Measurements from ENCODE around the gene SCN7A.
"Not testable (repeated sequence)": the region's sequence is repeated elsewhere in the genome, so short reads cannot be mapped to it uniquely, and the experiment has no call there.

SCN7A gene

GRCh38 chr2:166388481-166389070 is 105.5 kb downstream of the SCN7A start:
- no peak for DNase-seq

DNA sequence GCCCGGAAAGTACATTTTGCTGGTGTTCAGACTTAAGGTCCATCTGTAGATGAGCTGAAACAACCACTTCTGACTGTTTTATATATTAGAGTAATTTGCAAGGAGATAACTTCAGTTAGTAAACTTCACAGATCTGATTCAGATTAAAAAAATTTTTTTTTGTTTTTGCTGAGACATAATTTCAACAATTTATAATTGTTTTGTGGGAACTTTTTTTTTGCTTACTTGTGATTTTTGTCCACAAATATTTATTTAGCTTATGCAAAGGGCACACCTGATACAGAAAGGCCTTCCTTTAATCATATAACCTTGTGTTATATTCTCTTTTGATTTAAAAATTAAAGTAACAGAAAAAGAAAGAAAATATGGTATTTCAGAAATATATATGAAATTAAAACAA is 108.7 kb downstream of the SCN7A start:
- no peak for DNase-seq

DNA sequence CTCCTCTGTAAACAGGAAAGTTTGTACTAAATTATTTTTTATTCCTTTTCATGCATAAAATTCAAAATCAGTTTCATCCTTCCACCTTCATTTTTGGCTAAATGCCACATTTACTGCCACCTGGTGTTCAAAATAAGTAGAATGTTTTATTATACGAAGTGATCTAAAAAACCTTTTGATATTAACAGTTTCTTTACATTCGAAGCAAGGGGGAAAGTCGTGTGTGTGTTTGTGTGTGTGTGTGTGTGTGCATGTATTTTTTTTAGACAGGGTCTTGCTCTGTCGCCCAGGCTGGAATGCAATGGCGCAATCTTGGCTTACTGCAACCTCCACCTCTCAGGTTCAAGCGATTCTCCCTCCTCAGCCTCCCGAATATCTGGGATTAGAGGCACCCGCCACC is 109.3 kb downstream of the SCN7A start:
- no peak for DNase-seq

- no peak for DNase-seq
Measured at GRCh38 chr2:166382448-166382847, 111.6 kb downstream of the SCN7A start.

DNA sequence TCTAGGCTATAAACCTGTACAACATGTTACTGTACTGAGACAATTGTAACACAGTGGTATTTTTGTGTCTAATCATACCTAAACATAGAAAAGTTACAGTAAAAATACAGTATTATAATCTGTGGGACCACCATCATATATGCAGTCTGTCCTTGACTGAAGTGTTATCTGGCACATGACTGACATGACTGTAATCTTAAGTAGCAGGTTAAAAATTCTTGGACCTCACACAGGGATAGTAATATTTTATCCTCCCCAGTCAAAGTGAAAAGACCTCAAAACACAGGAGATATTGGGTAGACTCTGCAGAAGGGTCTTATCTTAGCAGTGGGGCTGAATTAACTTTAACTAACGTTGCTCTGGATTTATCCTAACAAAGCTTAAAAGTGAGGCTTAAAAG is 113.4 kb downstream of the SCN7A start:
- DNase-seq = no peak

DNA sequence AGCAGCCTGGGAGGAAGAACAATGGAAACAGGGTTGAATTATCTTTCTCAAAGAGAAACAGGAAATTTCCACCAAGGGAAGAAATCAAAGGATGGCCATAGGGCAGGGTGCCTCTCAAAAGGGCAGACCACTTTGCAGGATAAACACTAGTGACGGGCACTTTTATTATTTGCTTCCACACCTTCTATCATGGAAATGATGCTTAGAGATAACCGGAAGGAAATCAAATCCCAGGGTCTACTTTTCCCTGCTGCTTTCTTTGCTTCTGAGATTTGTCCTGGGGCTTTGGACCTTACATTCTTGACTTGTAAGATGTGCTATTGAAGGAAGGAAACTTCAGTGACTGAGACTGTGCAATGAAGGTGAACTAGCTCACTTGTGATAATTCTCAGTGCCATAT is 117.2 kb downstream of the SCN7A start:
- no peak for DNase-seq

DNA sequence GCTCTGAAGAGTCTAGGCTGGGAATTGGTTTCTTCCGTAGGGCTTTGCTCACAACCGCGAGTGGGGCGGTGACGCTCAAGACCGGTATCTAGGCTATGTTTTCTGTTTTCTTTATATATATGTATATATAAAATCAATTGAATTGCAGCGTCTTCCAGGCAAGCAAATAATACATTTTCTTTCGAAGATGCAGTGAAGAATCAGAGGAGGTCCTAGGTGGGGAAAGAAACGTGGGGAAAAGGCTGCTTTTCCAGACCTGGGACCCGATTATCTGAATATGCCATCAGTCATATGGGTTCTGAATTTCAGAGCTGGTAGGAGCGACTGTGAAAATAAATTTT is 117.6 kb downstream of the SCN7A start:
- DNase-seq = no peak

- DNase-seq = no peak
Measured at GRCh38 chr2:166375736-166376487, 118.1 kb downstream of the SCN7A start, which contains the start of gene SCN9A. TSS of gene SCN9A (minus strand) at chr2:166375944. CDS start at chr2:166311756, 64,188 bp downstream.

DNA sequence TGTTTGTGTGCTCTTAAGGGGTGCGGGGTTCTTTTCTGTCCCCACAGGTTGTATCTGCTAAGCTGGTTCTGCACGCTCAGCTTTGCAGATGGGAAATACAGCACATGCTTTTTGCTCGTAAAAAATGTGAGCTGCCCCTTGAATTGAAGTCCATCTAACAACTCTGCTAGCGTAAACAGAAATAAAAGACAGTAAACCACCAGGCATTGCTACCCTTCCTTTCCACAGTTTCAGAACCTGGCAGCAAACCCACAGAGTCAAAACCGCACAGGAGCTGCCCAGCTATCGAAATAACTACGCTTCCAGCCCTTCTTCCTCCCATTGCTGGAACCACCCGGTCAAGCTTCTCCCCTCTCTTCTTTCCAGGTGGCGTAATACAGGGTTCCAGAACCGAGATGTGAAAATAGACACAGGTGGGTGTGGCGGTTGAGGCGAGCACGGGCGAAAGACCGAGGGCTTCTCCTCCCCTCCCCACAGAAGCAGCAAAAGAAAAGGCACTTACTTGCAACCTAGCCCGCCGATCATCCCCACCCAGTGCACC is 118.8 kb downstream of the SCN7A start:
- DNase-seq = no peak

GRCh38 chr2:166373951-166374350 is 120.1 kb downstream of the SCN7A start:
- DNase-seq = no peak

DNA sequence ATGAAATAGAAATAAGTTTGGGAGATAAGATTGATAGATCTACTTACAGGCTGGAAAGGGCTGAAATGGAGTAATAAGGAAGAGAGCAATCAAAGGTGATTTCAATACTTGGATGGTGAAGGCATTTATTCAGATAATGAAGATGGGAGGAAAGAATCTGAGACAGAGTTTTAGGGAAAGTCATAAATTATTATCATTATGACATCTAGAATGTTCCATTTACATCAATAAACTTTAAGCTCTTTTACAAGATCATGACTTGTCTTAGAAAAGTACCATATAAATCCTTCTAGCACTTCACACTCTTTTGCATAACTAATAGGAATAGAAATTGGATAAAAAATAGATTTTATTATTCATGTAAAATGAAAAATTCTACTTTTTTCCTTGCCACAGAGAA is 120.5 kb downstream of the SCN7A start:
- DNase-seq = no peak

DNA sequence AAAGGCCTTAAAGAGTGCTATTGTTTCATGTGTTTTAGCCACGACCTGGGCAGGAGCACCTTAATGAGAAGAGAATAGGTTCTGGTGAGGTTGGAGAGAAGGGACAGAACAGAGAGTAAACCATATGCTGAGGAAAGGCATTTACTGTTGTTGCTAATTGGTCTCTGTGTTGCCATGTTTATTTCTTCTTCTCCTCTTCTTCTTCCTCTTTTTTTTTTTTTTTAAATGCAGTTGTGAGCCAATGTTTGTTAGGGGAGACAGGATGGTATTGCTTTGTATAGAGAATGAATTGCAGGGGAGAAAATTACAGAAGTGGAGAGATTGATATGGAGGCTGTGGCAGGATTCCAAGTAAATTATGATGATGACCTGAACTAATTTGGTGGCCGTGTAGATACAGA is 120.9 kb downstream of the SCN7A start:
- no peak for DNase-seq

DNA sequence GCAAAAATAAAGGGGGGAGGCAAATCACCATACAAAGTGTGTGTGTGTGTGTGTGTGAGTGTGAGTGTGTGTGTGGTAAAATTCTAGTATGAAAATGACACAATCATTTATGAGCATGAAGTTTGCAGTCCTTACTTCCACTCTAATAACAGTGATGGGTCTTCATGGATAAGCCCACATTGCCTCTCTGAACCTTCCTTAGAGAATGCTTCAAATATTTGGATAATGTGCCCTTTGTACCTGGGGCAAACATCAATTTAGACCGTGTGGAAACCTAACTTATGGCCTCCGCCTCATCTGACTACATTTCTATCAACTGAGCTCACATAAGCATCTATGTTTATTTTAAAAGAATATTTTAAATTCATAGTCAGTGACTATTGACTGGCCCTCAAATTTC is 122.0 kb downstream of the SCN7A start:
- DNase-seq = no peak

GRCh38 chr2:166365803-166366420 is 128.1 kb downstream of the SCN7A start:
- DNase-seq = no peak

DNA sequence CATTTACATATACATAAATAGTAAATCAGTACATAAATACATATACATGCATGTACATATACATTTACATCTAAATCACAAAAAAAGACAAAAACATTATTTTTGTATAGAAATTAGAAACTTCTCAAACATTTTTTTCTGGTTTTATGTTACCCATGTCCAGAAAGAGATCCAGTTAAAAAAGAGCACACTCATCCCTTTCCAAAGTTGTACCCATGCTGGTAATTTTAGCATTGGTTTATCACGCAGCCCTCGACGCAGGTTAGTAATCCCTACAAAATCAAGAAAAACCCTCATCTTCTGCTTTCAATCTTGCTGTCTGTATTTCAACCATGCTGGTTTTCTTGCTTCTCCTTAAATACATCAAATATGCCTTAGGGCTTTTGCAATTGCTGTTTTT is 128.8 kb downstream of the SCN7A start:
- no peak for DNase-seq

DNA sequence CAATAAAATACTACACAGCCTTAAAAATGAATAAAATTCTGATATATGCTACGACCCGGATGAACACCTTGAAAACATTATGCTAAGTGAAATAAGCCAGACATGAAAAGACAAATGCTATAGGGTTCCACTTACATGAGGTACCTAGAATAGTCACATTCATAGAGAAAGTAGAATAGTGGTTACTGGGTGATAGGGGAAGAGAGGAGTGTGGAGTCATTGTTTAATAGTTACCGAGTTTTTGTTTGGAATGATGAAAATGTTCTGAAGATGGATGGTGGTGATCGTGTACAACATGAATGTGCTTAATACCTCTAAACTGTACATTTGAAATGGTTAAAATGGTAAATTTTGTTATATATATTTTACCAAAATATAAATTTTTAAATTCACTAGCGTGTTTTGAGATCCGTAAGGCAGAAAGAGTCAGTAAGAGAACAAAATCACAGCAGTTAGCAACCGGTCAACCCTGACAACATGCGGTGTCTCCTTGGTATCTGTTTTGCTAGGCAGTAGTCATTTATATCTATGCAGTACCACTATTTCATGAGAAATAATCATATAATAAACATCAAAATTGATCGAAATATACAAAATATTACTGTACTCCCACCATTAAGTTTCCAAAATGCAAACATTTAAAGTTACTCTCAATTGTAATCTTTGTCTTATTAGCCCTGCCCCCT is 129.4 kb downstream of the SCN7A start:
- DNase-seq = no peak

GRCh38 chr2:166361351-166362153 is 132.5 kb downstream of the SCN7A start:
- no peak for DNase-seq

DNA sequence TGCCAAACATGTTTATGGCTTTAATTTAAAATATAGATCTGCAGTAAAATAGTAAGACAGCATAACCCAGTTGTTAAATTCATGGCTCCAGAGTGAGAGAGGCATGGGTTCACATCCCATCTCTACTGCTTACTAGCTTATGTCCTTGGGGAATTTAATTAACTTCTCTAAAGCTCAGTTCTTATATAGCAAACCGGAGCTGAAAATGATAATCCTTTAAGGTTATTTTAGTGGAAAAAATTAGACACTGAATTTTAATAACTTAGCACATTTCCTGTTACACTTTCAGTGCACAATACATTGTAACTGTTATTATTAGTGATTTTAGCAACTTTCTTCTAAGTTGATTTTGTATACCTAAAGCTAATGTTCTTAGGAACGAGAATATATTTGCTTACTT is 133.1 kb downstream of the SCN7A start:
- DNase-seq = no peak

- no peak for DNase-seq
Measured at GRCh38 chr2:166360426-166360825, 133.6 kb downstream of the SCN7A start.

GRCh38 chr2:166357950-166358321 is 136.1 kb downstream of the SCN7A start:
- DNase-seq = not testable (repeated sequence)

DNA sequence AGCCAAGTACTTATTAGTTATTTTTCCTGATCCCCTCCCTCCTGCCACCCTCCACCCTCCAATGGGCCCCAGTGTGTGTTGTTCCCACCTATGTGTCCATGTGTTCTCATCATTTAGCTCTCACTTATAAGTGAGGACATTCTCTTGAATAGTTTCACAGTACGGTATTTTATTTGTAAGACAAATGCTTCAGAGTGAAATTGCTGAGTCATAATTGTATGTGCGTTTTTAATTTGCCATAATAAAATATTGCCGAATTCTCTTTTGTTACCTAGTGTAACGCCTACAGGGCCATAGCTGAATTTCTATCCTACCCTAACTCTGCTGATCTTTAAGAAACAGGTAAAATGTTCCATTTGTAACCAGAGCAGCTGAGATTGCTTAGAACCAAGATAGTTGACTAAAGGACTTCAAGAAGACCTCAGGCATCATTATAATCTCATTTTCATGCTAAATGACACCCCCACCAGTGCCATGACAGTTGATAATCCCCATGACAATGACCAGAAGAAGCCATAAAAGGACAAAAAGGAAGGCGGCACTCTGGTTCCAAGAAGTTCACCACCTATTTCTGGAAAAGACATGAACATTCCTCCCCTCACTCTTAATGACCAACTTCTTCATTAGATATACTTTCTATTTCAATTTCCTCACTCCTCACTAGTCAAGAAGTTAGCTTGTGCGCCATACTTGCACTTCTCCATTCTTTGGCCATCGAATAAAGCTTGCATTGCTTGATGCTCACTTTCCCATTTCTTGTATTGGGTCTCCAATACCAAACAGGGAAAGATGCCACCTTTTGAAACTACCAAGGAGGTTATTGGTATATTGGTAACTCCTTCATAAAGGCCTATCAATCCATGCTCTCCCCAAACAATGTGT is 136.7 kb downstream of the SCN7A start:
- DNase-seq = no peak
